ENCODE results near the gene COL6A2.

- TF ChIP-seq CTCF (IDR thresholded peaks at IDR 0.05) (no peak), POLR2A (IDR thresholded peaks at IDR 0.05) (no peak), POLR2AphosphoS5 (IDR thresholded peaks at IDR 0.05) (no peak)
Measured at GRCh38 chr21:46144464-46145070, 46.7 kb downstream of the COL6A2 start.

Measured in prostate gland (tissue), 2 donors.